ENCODE results near the gene CARD11.

DNA sequence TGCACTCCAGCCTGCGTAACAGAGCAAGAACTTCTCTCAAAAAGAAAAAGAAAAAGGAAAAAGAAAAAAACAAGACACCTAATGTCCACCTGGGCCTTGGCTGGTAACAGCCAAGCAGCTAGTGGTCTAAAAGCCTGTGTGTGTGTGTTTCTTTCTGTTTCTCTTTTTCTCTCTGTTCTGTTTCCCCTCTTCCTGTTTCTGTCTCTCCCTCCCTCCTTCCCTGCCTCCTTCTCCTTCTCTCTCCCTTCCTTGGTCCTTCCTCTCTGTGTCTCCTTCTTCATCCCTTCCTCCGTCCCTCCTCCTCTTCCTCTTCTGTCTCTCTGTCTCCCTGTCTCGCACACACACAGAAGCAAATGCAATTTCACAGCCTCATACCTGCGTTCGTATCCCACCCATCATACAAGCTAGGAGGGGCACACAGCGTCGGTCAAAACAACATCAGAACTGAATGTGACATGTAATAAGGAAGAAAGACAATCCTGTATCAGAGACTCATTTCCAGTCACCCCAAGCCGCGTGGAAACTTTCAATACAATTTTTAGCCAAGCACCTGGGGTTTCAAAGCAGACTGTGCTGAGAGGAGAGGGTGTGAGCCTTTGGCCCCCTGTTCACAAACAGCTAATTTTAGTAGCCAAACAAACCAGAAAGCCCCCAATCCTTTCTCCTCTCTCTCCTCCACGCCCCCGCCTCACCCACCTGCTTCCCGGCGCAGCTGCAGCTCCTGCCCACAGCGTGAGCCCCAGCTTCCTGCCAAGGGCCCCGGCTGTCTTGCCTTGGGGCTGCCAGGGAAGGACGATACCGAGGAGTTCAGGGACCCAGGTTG lies 149.3 kb downstream of the CARD11 start:
- TF ChIP-seq ZNF839 (CRISPR knock-in tag; IDR thresholded peaks at IDR 0.05; ENCODE audit: borderline replicate concordance) (no peak), PHF21A (CRISPR knock-in tag; IDR thresholded peaks at IDR 0.05) (no peak), STAG1 (CRISPR knock-in tag; IDR thresholded peaks at IDR 0.05) (no peak), U2AF1 (optimal IDR thresholded peaks at IDR 0.05; ENCODE audit: low read depth, low read length) (no peak), ZNF274 (CRISPR knock-in tag; IDR thresholded peaks at IDR 0.05) (no peak), FOXM1 (CRISPR knock-in tag; IDR thresholded peaks at IDR 0.05) (no peak), SMAD3 (CRISPR knock-in tag; IDR thresholded peaks at IDR 0.05) (no peak)
- TF ChIP-seq, protein P1, sequence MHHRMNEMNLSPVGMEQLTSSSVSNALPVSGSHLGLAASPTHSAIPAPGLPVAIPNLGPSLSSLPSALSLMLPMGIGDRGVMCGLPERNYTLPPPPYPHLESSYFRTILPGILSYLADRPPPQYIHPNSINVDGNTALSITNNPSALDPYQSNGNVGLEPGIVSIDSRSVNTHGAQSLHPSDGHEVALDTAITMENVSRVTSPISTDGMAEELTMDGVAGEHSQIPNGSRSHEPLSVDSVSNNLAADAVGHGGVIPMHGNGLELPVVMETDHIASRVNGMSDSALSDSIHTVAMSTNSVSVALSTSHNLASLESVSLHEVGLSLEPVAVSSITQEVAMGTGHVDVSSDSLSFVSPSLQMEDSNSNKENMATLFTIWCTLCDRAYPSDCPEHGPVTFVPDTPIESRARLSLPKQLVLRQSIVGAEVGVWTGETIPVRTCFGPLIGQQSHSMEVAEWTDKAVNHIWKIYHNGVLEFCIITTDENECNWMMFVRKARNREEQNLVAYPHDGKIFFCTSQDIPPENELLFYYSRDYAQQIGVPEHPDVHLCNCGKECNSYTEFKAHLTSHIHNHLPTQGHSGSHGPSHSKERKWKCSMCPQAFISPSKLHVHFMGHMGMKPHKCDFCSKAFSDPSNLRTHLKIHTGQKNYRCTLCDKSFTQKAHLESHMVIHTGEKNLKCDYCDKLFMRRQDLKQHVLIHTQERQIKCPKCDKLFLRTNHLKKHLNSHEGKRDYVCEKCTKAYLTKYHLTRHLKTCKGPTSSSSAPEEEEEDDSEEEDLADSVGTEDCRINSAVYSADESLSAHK (CRISPR knock-in tag; IDR thresholded peaks at IDR 0.05; ENCODE audit: borderline replicate concordance) = no peak
- TF ChIP-seq, protein P2, sequence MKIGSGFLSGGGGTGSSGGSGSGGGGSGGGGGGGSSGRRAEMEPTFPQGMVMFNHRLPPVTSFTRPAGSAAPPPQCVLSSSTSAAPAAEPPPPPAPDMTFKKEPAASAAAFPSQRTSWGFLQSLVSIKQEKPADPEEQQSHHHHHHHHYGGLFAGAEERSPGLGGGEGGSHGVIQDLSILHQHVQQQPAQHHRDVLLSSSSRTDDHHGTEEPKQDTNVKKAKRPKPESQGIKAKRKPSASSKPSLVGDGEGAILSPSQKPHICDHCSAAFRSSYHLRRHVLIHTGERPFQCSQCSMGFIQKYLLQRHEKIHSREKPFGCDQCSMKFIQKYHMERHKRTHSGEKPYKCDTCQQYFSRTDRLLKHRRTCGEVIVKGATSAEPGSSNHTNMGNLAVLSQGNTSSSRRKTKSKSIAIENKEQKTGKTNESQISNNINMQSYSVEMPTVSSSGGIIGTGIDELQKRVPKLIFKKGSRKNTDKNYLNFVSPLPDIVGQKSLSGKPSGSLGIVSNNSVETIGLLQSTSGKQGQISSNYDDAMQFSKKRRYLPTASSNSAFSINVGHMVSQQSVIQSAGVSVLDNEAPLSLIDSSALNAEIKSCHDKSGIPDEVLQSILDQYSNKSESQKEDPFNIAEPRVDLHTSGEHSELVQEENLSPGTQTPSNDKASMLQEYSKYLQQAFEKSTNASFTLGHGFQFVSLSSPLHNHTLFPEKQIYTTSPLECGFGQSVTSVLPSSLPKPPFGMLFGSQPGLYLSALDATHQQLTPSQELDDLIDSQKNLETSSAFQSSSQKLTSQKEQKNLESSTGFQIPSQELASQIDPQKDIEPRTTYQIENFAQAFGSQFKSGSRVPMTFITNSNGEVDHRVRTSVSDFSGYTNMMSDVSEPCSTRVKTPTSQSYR (CRISPR knock-in tag; IDR thresholded peaks at IDR 0.05; ENCODE audit: borderline replicate concordance) = no peak
- TF ChIP-seq, protein P3, sequence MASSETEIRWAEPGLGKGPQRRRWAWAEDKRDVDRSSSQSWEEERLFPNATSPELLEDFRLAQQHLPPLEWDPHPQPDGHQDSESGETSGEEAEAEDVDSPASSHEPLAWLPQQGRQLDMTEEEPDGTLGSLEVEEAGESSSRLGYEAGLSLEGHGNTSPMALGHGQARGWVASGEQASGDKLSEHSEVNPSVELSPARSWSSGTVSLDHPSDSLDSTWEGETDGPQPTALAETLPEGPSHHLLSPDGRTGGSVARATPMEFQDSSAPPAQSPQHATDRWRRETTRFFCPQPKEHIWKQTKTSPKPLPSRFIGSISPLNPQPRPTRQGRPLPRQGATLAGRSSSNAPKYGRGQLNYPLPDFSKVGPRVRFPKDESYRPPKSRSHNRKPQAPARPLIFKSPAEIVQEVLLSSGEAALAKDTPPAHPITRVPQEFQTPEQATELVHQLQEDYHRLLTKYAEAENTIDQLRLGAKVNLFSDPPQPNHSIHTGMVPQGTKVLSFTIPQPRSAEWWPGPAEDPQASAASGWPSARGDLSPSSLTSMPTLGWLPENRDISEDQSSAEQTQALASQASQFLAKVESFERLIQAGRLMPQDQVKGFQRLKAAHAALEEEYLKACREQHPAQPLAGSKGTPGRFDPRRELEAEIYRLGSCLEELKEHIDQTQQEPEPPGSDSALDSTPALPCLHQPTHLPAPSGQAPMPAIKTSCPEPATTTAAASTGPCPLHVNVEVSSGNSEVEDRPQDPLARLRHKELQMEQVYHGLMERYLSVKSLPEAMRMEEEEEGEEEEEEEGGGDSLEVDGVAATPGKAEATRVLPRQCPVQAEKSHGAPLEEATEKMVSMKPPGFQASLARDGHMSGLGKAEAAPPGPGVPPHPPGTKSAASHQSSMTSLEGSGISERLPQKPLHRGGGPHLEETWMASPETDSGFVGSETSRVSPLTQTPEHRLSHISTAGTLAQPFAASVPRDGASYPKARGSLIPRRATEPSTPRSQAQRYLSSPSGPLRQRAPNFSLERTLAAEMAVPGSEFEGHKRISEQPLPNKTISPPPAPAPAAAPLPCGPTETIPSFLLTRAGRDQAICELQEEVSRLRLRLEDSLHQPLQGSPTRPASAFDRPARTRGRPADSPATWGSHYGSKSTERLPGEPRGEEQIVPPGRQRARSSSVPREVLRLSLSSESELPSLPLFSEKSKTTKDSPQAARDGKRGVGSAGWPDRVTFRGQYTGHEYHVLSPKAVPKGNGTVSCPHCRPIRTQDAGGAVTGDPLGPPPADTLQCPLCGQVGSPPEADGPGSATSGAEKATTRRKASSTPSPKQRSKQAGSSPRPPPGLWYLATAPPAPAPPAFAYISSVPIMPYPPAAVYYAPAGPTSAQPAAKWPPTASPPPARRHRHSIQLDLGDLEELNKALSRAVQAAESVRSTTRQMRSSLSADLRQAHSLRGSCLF (CRISPR knock-in tag; IDR thresholded peaks at IDR 0.05; ENCODE audit: borderline replicate concordance) = no peak
- TF ChIP-seq, protein P4, sequence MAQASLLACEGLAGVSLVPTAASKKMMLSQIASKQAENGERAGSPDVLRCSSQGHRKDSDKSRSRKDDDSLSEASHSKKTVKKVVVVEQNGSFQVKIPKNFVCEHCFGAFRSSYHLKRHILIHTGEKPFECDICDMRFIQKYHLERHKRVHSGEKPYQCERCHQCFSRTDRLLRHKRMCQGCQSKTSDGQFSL (CRISPR knock-in tag; IDR thresholded peaks at IDR 0.05) = no peak
